Vagina (tissue), 2 donors: ENCODE data around the gene CEACAM21.

Source experiments
- POLR2AphosphoS5 ChIP-seq, 2 donors: sonication (generic); formaldehyde crosslinking; IDR thresholded peaks; one replicate each; pipeline ENCODE4 v1.9.0; 2017; ENCODE audit warnings: antibody characterized with exemption in 2 of 2, mild to moderate bottlenecking in 2 of 2, low read depth in 1 of 2; ENCODE audit not compliant: insufficient read depth in 1 of 2
- TF ChIP-seq, protein P1 (sequence below), 3 experiments: fragments of 450-650 bp in 2 of 3; fragments of 200-600 bp in 1 of 3; sonication (generic) in 1 of 3; IDR thresholded peaks; one replicate each; pipeline ENCODE4 v1.5.1; 2017 to 2019; ENCODE audit warnings: antibody characterized with exemption in 3 of 3, mild to moderate bottlenecking in 2 of 3, moderate library complexity in 2 of 3

DNA sequence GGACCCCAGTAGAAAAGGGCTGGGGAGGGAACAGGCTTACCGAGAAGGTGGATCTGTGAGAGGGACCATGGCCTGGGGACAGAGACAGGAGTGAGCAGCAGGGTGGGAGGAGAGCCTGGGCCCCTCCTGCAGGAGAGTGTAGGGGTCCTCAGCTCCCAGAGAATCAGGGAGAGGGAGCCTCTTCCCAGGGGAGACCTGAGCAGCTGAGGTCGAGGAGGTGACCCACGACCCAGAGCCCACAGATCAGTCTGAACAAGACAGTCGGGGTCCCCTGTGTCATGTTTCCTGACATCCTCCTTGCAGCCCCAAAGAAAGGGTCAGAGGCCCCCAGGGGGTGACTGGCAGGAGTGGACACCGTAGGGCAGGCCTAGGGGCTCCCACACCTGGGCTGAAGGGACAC lies 44.2 kb downstream of the CEACAM21 start:
- TF ChIP-seq, protein P1, sequence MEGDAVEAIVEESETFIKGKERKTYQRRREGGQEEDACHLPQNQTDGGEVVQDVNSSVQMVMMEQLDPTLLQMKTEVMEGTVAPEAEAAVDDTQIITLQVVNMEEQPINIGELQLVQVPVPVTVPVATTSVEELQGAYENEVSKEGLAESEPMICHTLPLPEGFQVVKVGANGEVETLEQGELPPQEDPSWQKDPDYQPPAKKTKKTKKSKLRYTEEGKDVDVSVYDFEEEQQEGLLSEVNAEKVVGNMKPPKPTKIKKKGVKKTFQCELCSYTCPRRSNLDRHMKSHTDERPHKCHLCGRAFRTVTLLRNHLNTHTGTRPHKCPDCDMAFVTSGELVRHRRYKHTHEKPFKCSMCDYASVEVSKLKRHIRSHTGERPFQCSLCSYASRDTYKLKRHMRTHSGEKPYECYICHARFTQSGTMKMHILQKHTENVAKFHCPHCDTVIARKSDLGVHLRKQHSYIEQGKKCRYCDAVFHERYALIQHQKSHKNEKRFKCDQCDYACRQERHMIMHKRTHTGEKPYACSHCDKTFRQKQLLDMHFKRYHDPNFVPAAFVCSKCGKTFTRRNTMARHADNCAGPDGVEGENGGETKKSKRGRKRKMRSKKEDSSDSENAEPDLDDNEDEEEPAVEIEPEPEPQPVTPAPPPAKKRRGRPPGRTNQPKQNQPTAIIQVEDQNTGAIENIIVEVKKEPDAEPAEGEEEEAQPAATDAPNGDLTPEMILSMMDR (IDR thresholded peaks at IDR 0.05): no peak
- no peak for TF ChIP-seq POLR2AphosphoS5 (IDR thresholded peaks at IDR 0.05; ENCODE audit: insufficient read depth in 1 of 2, low read depth in 1 of 2)
